AG10803 (cell line): ENCODE measurements around the gene TCF7L2.

Experiments used
- DNase-seq: peaks from one replicate; pipeline ENCODE4 v3.0.0; 2010; ENCODE audit warnings: low read depth
- H3K4me3 ChIP-seq: 2 replicates; pipeline ENCODE4 v1.5.1; 2011; ENCODE audit warnings: mild to moderate bottlenecking, low read length, control low read depth
- TF ChIP-seq, protein P1 (sequence below): conservative IDR thresholded peaks from 2 replicates; pipeline ENCODE4 v1.5.1; 2011; ENCODE audit warnings: mild to moderate bottlenecking, low read length, control low read depth, inconsistent platforms

TCF7L2 gene

DNA sequence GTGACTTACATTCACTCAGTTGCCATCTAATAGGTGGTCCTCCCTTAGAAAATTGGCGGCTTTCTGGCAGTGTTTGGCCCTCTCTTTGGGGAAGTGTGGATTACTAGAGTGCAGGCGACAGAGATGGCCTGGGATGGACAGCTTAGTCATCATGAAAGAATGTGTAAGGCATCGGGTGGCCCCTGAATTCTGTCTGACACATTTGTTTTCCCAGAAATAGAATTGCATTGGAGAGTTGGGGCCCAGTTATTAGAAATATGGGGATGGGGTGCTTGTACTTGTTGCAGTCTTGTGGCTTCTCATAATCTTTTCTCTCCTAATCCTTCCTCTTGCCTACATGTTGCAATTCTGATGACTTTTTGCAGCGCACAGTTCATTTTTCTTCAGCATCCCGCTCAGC lies 13.8 kb downstream of the TCF7L2 start:
- peak; percentile 49 for DNase-seq
- no peak overlapping the region for H3K4me3 ChIP-seq
- TF ChIP-seq, protein P1, sequence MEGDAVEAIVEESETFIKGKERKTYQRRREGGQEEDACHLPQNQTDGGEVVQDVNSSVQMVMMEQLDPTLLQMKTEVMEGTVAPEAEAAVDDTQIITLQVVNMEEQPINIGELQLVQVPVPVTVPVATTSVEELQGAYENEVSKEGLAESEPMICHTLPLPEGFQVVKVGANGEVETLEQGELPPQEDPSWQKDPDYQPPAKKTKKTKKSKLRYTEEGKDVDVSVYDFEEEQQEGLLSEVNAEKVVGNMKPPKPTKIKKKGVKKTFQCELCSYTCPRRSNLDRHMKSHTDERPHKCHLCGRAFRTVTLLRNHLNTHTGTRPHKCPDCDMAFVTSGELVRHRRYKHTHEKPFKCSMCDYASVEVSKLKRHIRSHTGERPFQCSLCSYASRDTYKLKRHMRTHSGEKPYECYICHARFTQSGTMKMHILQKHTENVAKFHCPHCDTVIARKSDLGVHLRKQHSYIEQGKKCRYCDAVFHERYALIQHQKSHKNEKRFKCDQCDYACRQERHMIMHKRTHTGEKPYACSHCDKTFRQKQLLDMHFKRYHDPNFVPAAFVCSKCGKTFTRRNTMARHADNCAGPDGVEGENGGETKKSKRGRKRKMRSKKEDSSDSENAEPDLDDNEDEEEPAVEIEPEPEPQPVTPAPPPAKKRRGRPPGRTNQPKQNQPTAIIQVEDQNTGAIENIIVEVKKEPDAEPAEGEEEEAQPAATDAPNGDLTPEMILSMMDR, result no peak

DNA sequence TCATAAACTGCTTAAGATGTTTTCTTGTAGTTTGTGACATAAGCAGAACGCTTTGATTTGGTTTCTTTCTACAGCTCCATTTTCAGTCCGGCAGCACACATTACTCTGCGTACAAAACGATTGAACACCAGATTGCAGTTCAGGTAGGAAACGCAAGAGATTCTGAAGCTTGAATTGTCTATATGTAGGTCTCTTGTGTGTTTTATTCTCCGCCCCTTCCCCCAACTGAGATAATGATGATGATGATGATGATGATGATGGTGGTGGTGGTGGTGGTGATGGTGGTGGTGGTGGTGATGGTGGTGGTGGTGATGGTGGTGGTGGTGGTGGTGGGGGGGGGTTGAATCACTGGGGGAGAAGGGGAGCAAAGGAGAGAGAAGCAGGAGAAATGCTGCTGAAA lies 14.4 kb downstream of the TCF7L2 start:
- TF ChIP-seq, protein P1, result no peak
- no peak overlapping the region for H3K4me3 ChIP-seq
- DNase-seq, result no peak

DNA sequence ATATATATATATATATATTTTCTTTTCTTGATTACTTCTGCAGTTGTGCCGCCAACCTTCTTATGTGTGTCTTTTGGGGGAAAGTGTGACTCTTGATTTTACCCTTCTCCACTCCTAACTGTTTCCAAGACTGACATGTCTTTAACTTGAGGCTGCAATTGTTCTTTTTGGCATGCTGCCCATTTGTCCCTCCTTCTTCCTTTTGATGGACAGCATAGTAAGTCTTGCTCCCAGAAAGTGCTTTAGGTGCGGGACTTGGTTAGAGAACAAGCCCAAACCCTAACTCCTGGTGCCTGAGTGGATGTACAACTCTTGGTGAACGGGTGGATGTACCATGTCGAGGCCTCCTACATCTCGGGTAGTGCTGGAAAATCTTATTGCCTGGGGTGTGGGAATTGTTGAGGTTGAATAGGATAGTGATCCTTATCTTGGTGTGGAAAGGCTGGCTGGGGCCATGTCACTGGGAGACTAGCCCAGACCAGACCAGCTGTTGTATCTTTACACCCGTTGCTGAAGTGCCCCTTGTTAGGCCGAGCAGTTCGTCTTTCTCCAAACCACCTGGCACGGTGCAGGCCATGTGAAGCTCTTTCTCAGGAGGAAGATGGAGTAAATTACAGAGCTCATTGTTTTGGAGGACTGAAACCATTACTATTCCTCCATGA lies 16.3 kb downstream of the TCF7L2 start:
- H3K4me3 ChIP-seq, result no peak overlapping the region
- TF ChIP-seq, protein P1, result no peak
- no peak for DNase-seq

DNA sequence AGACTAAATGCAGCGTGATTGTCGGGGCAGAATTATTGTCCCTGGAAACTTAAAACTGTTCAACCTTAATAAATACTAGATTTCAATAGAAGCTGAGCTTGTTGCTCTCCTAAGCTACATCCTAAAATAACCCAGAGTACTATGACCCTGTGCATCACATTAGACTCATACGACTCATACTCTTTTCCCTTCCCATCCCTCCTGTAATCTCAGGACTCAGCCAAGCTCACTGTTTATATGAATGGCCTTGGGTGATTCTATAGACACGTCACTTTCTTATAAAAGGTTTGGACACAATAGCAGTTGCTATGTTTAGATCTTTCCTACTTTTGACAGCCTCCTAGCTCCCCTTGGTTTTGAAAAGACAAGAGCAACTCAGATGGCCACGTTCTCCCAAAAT lies 17.2 kb downstream of the TCF7L2 start:
- DNase-seq, result no peak
- no peak overlapping the region for H3K4me3 ChIP-seq
- TF ChIP-seq, protein P1, result no peak

DNA sequence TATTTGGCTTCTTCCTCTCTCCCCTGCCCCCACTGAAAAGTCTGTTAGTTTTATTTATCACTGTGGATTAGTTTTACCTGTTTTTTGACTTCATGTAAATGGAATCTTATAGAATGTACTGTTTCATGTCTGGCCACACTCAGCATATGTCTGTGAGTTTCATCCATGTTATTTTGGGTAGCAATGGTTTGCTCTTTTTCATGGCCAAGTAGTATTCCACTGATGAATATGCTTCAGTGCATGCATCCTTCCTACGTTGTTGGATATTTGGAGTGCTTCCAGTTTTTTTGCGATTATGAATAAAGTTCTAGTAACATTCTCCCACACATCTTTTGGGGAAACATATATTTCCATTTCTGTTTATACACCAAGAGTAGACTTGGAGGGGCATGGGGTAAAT lies 19.1 kb downstream of the TCF7L2 start:
- no peak for DNase-seq
- H3K4me3 ChIP-seq, result no peak overlapping the region
- TF ChIP-seq, protein P1, result no peak

DNA sequence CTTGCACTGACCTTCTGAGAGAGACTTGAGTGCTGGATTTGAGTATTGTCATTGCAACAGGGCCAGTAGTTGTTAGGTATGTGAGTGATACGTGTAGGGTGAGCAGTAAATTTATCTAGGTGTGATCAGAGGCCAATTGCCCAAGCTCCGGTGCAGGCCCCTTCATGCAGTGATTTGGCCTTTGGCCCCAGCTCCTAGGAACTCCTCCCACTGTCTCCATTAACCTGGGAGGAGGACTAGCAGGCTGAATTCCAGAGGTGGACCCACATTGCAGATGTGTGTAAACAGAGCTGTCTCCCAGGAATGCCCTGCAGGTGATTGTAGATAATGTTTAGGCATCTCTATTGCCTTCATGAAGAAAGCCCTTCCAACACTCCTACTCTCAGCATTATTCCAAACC lies 19.5 kb downstream of the TCF7L2 start:
- H3K4me3 ChIP-seq, result no peak overlapping the region
- TF ChIP-seq, protein P1, result no peak
- no peak for DNase-seq

DNA sequence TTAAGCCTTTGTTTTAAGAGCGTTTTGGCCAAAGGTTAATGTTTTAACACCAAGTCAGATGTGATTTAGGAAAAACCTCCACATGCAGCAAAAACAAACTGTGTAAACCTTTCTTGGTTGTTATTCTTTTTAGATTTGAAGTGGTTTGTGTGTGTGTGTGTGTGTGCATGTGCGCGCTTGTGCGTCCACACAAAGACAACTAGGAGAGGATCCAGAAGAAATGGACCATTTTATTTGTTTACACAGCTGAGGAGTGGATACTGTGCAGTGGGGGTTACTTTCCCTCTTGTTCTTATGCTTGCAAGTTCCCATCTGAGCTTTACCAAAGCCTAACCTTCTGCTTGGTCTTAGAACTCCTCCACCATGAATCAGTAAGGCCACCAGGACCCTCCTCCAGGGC lies 20.0 kb downstream of the TCF7L2 start:
- TF ChIP-seq, protein P1, result no peak
- no peak for DNase-seq
- no peak overlapping the region for H3K4me3 ChIP-seq
